Nephron progenitor cell (in vitro differentiated cells): Measurements from ENCODE around the gene CTXN1.

Experiments used
- DNase-seq: peaks from one replicate; pipeline ENCODE4 v3.0.0; 2021
- H3K27ac Mint-ChIP-seq: 2 replicates; pipeline ENCODE4 v1.8.0; 2021; ENCODE audit warnings: mild to moderate bottlenecking, moderate library complexity, mixed read lengths
- H3K27me3 Mint-ChIP-seq: 2 replicates; pipeline ENCODE4 v1.8.0; 2021; ENCODE audit warnings: mild to moderate bottlenecking, low read depth, mixed read lengths; ENCODE audit not compliant: poor library complexity
- H3K36me3 Mint-ChIP-seq: 2 replicates; pipeline ENCODE4 v1.8.0; 2021; ENCODE audit warnings: low read depth, mixed read lengths
- H3K4me1 Mint-ChIP-seq: 2 replicates; pipeline ENCODE4 v1.8.0; 2021; ENCODE audit warnings: mixed read lengths
- H3K4me3 Mint-ChIP-seq: 2 replicates; pipeline ENCODE4 v1.8.0; 2021; ENCODE audit warnings: mild to moderate bottlenecking, moderate library complexity, mixed read lengths
- H3K9me3 Mint-ChIP-seq: 2 replicates; pipeline ENCODE4 v1.8.0; 2021; ENCODE audit warnings: mild to moderate bottlenecking, moderate library complexity, mixed read lengths
- TF ChIP-seq, protein P1 (sequence below): fragments of 200-600 bp; sonication (generic); IDR thresholded peaks from 2 replicates; pipeline ENCODE4 v1.5.0; 2021; ENCODE audit warnings: antibody characterized with exemption

The CTXN1 gene

GRCh38 chr19:7888145-7888825 is 37.6 kb downstream of the CTXN1 start, which contains the start of gene LRRC8E:
TSS of gene LRRC8E (plus strand) at chr19:7888510. CDS start at chr19:7895604, 7,094 bp downstream.
- Mint-ChIP-seq H3K27ac (no peak within 1 kb of the TSS), H3K27me3 (peaks cover 69% of the 10 kb centered on the region), H3K9me3 (no peaks in the 10 kb centered on the region), H3K4me1 (peaks cover 10% of the 10 kb centered on the region), H3K4me3 (peak within 1 kb of the TSS; percentile 57), H3K36me3 (no peaks in the 10 kb centered on the region)
- TF ChIP-seq, protein P1, sequence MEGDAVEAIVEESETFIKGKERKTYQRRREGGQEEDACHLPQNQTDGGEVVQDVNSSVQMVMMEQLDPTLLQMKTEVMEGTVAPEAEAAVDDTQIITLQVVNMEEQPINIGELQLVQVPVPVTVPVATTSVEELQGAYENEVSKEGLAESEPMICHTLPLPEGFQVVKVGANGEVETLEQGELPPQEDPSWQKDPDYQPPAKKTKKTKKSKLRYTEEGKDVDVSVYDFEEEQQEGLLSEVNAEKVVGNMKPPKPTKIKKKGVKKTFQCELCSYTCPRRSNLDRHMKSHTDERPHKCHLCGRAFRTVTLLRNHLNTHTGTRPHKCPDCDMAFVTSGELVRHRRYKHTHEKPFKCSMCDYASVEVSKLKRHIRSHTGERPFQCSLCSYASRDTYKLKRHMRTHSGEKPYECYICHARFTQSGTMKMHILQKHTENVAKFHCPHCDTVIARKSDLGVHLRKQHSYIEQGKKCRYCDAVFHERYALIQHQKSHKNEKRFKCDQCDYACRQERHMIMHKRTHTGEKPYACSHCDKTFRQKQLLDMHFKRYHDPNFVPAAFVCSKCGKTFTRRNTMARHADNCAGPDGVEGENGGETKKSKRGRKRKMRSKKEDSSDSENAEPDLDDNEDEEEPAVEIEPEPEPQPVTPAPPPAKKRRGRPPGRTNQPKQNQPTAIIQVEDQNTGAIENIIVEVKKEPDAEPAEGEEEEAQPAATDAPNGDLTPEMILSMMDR, result no peak
- DNase-seq, result peak; percentile 86

- Mint-ChIP-seq H3K9me3 (no peaks in the 10 kb centered on the region), H3K4me3 (no peak overlapping the region), H3K27ac (no peak overlapping the region), H3K36me3 (no peaks in the 10 kb centered on the region), H3K4me1 (peaks cover 10% of the 10 kb centered on the region), H3K27me3 (peaks cover 69% of the 10 kb centered on the region)
- DNase-seq, result no peak
- TF ChIP-seq, protein P1, result no peak
Observed at GRCh38 chr19:7887408-7888144, 38.4 kb downstream of the CTXN1 start.

DNA sequence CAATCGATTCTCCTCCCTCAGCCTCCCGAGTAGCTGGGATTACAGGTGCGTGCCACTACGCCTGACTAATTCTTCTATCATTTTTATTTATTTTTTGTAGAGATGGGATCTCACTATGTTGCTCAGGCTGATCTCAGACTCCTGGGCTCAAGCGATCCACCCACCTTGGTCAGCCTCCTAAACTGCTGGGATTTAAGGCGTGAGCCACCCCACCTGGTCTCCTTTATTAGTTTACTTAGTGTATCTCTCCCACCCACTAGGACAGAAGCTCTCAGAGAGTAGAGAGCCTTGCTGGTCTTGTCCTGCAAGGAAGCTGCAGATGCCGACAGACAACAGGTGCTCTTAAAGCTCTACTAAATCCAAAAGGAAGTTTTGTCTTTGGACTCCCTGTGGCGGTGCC is 40.1 kb downstream of the CTXN1 start:
- Mint-ChIP-seq H3K27ac (no peak overlapping the region), H3K27me3 (peaks cover 63% of the 10 kb centered on the region), H3K36me3 (no peaks in the 10 kb centered on the region), H3K4me3 (no peak overlapping the region), H3K4me1 (peaks cover under 1% of the 10 kb centered on the region), H3K9me3 (no peaks in the 10 kb centered on the region)
- TF ChIP-seq, protein P1, result no peak
- DNase-seq, result no peak

GRCh38 chr19:7883796-7884570 is 42.0 kb downstream of the CTXN1 start:
- TF ChIP-seq, protein P1, result no peak
- Mint-ChIP-seq H3K9me3 (no peaks in the 10 kb centered on the region), H3K27me3 (peaks cover 49% of the 10 kb centered on the region), H3K27ac (no peak overlapping the region), H3K36me3 (no peaks in the 10 kb centered on the region), H3K4me1 (no peaks in the 10 kb centered on the region), H3K4me3 (no peak overlapping the region)
- DNase-seq, result no peak

GRCh38 chr19:7883105-7883504 is 42.8 kb downstream of the CTXN1 start:
- TF ChIP-seq, protein P1, result no peak
- H3K4me1 Mint-ChIP-seq, result no peaks in the 10 kb centered on the region
- H3K9me3 Mint-ChIP-seq, result no peaks in the 10 kb centered on the region
- no peak for DNase-seq
- H3K27me3 Mint-ChIP-seq, result peaks cover 40% of the 10 kb centered on the region
- no peak overlapping the region for H3K4me3 Mint-ChIP-seq
- no peaks in the 10 kb centered on the region for H3K36me3 Mint-ChIP-seq
- no peak overlapping the region for H3K27ac Mint-ChIP-seq
